Keratinocyte (primary cell): ENCODE measurements around the gene PSME4.

Source experiments
- EZH2 ChIP-seq: IDR thresholded peaks from one replicate; pipeline ENCODE4 v1.6.1; 2012; ENCODE audit warnings: inconsistent platforms, mild to moderate bottlenecking, low read length, moderate library complexity
- TF ChIP-seq, protein P1 (sequence below), 3 experiments: IDR thresholded peaks in 1 of 3; conservative IDR thresholded peaks in 1 of 3; optimal IDR thresholded peaks in 1 of 3; 2 replicates in 2 of 3; 3 replicates in 1 of 3; pipeline versions ENCODE3 to v1.5.1; 2011; ENCODE audit warnings: low read length in 3 of 3, mild to moderate bottlenecking in 3 of 3, moderate library complexity in 2 of 3, control low read depth in 1 of 3, inconsistent platforms in 1 of 3; ENCODE audit not compliant: insufficient read depth in 2 of 3; ENCODE audit errors: extremely low read depth in 1 of 3

DNA sequence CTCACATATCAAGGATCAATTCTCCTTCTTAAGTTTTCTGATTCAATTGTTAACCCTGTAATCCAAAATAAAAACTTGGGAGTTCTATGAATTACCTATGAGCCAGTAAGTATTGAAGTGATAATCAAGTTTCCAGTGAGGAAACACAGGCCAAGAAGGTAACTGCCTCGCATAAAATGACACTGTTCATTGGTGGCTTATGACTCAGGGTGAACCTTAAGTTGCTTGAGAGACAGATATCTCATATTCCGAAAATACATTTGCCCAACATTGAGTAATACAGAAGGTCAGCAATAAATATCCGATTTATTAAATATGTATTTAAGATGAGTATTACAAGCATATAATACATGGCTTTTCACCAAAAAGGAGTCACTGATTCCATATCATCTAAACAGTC is 31.9 kb downstream of the PSME4 start:
- TF ChIP-seq, protein P1, sequence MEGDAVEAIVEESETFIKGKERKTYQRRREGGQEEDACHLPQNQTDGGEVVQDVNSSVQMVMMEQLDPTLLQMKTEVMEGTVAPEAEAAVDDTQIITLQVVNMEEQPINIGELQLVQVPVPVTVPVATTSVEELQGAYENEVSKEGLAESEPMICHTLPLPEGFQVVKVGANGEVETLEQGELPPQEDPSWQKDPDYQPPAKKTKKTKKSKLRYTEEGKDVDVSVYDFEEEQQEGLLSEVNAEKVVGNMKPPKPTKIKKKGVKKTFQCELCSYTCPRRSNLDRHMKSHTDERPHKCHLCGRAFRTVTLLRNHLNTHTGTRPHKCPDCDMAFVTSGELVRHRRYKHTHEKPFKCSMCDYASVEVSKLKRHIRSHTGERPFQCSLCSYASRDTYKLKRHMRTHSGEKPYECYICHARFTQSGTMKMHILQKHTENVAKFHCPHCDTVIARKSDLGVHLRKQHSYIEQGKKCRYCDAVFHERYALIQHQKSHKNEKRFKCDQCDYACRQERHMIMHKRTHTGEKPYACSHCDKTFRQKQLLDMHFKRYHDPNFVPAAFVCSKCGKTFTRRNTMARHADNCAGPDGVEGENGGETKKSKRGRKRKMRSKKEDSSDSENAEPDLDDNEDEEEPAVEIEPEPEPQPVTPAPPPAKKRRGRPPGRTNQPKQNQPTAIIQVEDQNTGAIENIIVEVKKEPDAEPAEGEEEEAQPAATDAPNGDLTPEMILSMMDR (optimal IDR thresholded peaks at IDR 0.05 in 1 of 3, IDR thresholded peaks at IDR 0.05 in 1 of 3, conservative IDR thresholded peaks at IDR 0.05 in 1 of 3; ENCODE audit: extremely low read depth in 1 of 3, insufficient read depth in 2 of 3, low read length in 3 of 3): no peak
- TF ChIP-seq EZH2: no peak
